DND-41 (cell line): Measurements from ENCODE around the gene RASL12.

Source experiments
- EZH2 ChIP-seq: IDR thresholded peaks from 3 replicates; pipeline ENCODE4 v1.6.1; 2012; ENCODE audit warnings: borderline replicate concordance, low read depth, mild to moderate bottlenecking, moderate library complexity, low read length, inconsistent platforms; ENCODE audit not compliant: severe bottlenecking
- TF ChIP-seq, protein P1 (sequence below): IDR thresholded peaks from 2 replicates; pipeline ENCODE4 v1.5.1; 2012; ENCODE audit warnings: borderline replicate concordance, low read length, moderate library complexity, mild to moderate bottlenecking; ENCODE audit not compliant: poor library complexity, severe bottlenecking; ENCODE audit errors: extremely low read depth

DNA sequence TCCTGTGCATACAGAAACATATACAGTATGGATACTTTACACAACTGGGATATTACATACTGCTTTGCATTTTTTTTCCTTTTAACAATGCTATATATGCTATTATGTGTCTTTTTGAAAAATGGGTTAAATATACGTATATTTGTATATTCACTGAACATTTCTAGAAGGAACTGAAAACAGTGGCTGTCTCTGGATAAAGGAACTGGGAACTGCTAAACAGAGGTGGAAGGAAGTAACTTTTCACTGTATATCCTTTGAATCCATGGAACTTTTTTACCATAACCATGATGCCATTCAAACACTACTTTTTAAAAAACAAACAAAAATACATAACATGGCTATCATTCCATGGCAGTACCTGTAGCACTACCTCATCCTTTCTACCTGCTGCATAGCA lies 40.2 kb downstream of the RASL12 start:
- TF ChIP-seq, protein P1, sequence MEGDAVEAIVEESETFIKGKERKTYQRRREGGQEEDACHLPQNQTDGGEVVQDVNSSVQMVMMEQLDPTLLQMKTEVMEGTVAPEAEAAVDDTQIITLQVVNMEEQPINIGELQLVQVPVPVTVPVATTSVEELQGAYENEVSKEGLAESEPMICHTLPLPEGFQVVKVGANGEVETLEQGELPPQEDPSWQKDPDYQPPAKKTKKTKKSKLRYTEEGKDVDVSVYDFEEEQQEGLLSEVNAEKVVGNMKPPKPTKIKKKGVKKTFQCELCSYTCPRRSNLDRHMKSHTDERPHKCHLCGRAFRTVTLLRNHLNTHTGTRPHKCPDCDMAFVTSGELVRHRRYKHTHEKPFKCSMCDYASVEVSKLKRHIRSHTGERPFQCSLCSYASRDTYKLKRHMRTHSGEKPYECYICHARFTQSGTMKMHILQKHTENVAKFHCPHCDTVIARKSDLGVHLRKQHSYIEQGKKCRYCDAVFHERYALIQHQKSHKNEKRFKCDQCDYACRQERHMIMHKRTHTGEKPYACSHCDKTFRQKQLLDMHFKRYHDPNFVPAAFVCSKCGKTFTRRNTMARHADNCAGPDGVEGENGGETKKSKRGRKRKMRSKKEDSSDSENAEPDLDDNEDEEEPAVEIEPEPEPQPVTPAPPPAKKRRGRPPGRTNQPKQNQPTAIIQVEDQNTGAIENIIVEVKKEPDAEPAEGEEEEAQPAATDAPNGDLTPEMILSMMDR: no peak
- TF ChIP-seq EZH2: no peak
